Measurements from ENCODE around the gene SKP2.

DNA sequence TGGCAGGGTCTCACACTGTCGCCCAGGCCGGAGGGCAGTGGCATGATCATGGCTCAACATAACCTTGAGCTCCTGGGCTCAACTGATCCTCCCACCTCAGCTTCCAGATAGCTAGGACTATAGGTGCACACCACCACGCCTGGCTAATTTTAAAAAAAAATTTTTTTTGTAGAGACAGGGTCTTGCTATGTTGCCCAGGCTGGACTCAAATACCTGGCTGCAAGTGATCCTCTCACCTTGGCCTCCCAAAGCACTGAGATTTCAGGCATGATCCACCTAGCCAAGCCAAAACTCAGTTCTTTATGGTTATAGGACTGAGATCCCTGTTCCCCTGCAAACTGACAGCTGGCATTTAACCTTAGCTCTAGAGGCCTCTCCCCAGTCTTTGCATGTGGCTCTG, 5.5 kb upstream of the SKP2 start:
- no peak for TF ChIP-seq POLR2A (IDR thresholded peaks at IDR 0.05)
- no peak for TF ChIP-seq CTCF (IDR thresholded peaks at IDR 0.05 in 4 of 5, conservative IDR thresholded peaks at IDR 0.05 in 1 of 5)

All from gastrocnemius medialis (tissue), 4 donors.